Lower leg skin (tissue), 3 donors: ENCODE results near the gene CCDC82.

Experiments
- CTCF ChIP-seq, 3 donors: fragments of 450-650 bp; IDR thresholded peaks; one replicate each; pipeline ENCODE4 v1.5.1; 2016; ENCODE audit warnings: antibody characterized with exemption in 3 of 3, mild to moderate bottlenecking in 3 of 3, moderate library complexity in 2 of 3
- POLR2A ChIP-seq, 2 donors: fragments of 450-650 bp; IDR thresholded peaks; one replicate each; pipeline ENCODE4 v1.6.1; 2016 to 2017; ENCODE audit warnings: antibody characterized with exemption in 2 of 2, mild to moderate bottlenecking in 1 of 2, moderate library complexity in 1 of 2

- no peak for TF ChIP-seq CTCF (IDR thresholded peaks at IDR 0.05)
- TF ChIP-seq POLR2A (IDR thresholded peaks at IDR 0.05) = no peak
Measured at GRCh38 chr11:96324912-96325311, 64.8 kb downstream of the CCDC82 start.
